ENCODE results near the gene TNFRSF21. TPM values are rescaled to one million over a fixed set of nuclear protein-coding genes. Genes with fewer than 3 reads are reported as not detected.
"Not testable (repeated sequence)": the region's sequence is repeated elsewhere in the genome, so short reads cannot be mapped to it uniquely, and the experiment has no call there.

TNFRSF21 gene
- polyA plus RNA-seq, 4 donors: 32.1 to 42.8 (median 35.5) TPM

- no peak for DNase-seq (ENCODE audit: low read depth in 4 of 4, low spot score in 3 of 4)
Observed at GRCh38 chr6:47323321-47323720, 13.6 kb upstream of the TNFRSF21 start.

- no peak for DNase-seq (ENCODE audit: low read depth in 4 of 4, low spot score in 3 of 4)
Observed at GRCh38 chr6:47321577-47321976, 11.9 kb upstream of the TNFRSF21 start.

GRCh38 chr6:47319867-47320266 is 10.2 kb upstream of the TNFRSF21 start:
- no peak for DNase-seq (ENCODE audit: low read depth in 4 of 4, low spot score in 3 of 4)

- no peak for DNase-seq (ENCODE audit: low read depth in 4 of 4, low spot score in 3 of 4)
Observed at GRCh38 chr6:47319382-47319781, 9.7 kb upstream of the TNFRSF21 start.

GRCh38 chr6:47318236-47318989 is 8.7 kb upstream of the TNFRSF21 start:
- DNase-seq (ENCODE audit: low read depth in 4 of 4, low spot score in 3 of 4): no peak

- DNase-seq (ENCODE audit: low read depth in 4 of 4, low spot score in 3 of 4): not testable (repeated sequence)
Observed at GRCh38 chr6:47315181-47315580, 5.5 kb upstream of the TNFRSF21 start.

- no peak for DNase-seq (ENCODE audit: low read depth in 4 of 4, low spot score in 3 of 4)
Observed at GRCh38 chr6:47310131-47310480, 401 bp upstream of the TNFRSF21 start.

GRCh38 chr6:47308552-47309290 is 984 bp downstream of the TNFRSF21 start:
- DNase-seq (ENCODE audit: low read depth in 4 of 4, low spot score in 3 of 4): peak in 2 of 4 donors; percentile 18 to 49

GRCh38 chr6:47308198-47308517 is 1.5 kb downstream of the TNFRSF21 start:
- DNase-seq (ENCODE audit: low read depth in 4 of 4, low spot score in 3 of 4): no peak

- no peak for DNase-seq (ENCODE audit: low read depth in 4 of 4, low spot score in 3 of 4)
Observed at GRCh38 chr6:47307362-47308197, 2.1 kb downstream of the TNFRSF21 start.

GRCh38 chr6:47306887-47307286 is 2.8 kb downstream of the TNFRSF21 start:
- DNase-seq (ENCODE audit: low read depth in 4 of 4, low spot score in 3 of 4): no peak

- no peak for DNase-seq (ENCODE audit: low read depth in 4 of 4, low spot score in 3 of 4)
Observed at GRCh38 chr6:47303861-47304260, 5.8 kb downstream of the TNFRSF21 start.

GRCh38 chr6:47303342-47303741 is 6.4 kb downstream of the TNFRSF21 start:
- DNase-seq (ENCODE audit: low read depth in 4 of 4, low spot score in 3 of 4): no peak

- DNase-seq (ENCODE audit: low read depth in 4 of 4, low spot score in 3 of 4): no peak
Observed at GRCh38 chr6:47302043-47302442, 7.7 kb downstream of the TNFRSF21 start.

- DNase-seq (ENCODE audit: low read depth in 4 of 4, low spot score in 3 of 4): no peak
Observed at GRCh38 chr6:47301441-47301840, 8.3 kb downstream of the TNFRSF21 start.

- no peak for DNase-seq (ENCODE audit: low read depth in 4 of 4, low spot score in 3 of 4)
Observed at GRCh38 chr6:47300417-47300816, 9.3 kb downstream of the TNFRSF21 start.

- DNase-seq (ENCODE audit: low read depth in 4 of 4, low spot score in 3 of 4): no peak
Observed at GRCh38 chr6:47299965-47300364, 9.7 kb downstream of the TNFRSF21 start.

- DNase-seq (ENCODE audit: low read depth in 4 of 4, low spot score in 3 of 4): no peak
Observed at GRCh38 chr6:47298475-47298874, 11.2 kb downstream of the TNFRSF21 start.

GRCh38 chr6:47294990-47295389 is 14.7 kb downstream of the TNFRSF21 start:
- no peak for DNase-seq (ENCODE audit: low read depth in 4 of 4, low spot score in 3 of 4)

- no peak for DNase-seq (ENCODE audit: low read depth in 4 of 4, low spot score in 3 of 4)
Observed at GRCh38 chr6:47292944-47293343, 16.8 kb downstream of the TNFRSF21 start.

- DNase-seq (ENCODE audit: low read depth in 4 of 4, low spot score in 3 of 4): no peak
Observed at GRCh38 chr6:47292027-47292426, 17.7 kb downstream of the TNFRSF21 start.

Data from right renal pelvis (tissue), 4 donors.